Measurements from ENCODE around the gene NDUFA12. TPM values are rescaled to one million over a fixed set of nuclear protein-coding genes. Genes with fewer than 3 reads are reported as not detected.

Gene NDUFA12
- total RNA-seq, result 124 and 127 TPM in 2 replicates
- long read RNA-seq, transcript NDUFA12-201 (4 exons, 635 nt), result major isoform, 27 of 28 reads
- long read RNA-seq, partial matches to known transcripts, result 0 of 28 reads
- long read RNA-seq, other reads (novel, unspliced or antisense), result 1 of 28 reads

GRCh38 chr12:95003213-95003920, at the start of gene NDUFA12:
Gene NDUFA12, minus strand, starts transcription at chr12:95003697. Its CDS starts 17 bp downstream, at chr12:95003680.
- peak; percentile 89 for DNase-seq (ENCODE audit: low read depth, low spot score)
- Mint-ChIP-seq H3K27ac (ENCODE audit: unreplicated experiment) (peak within 1 kb of the TSS; percentile 97), H3K36me3 (ENCODE audit: low read depth) (peaks cover 11% of the 10 kb centered on the region), H3K4me1 (peaks cover 29% of the 10 kb centered on the region), H3K9me3 (peaks cover 8% of the 10 kb centered on the region), H3K4me3 (peak within 1 kb of the TSS; percentile 98), H3K27me3 (ENCODE audit: low read depth) (no peaks in the 10 kb centered on the region)
- no peak for TF ChIP-seq CTCF (conservative IDR thresholded peaks at IDR 0.05)

DNA sequence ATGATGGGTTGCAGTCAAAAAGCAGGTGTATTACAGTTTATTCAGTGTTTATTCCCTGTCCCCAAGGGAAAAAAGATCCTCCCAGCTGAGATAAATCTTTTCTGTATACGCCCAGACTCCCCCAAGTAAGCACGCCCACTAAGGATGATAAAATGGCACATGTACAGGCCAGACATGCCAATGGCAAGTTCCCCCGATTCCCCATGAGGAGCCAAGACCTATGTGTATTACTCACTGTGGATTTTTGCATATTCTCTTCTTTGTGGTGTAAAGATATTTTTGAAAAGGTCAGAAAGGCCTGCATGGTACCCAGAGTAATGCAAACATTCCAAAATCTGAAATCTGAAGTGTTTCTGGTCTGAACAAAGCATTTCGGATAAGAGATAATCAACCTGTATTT, 47.7 kb upstream of the NDUFA12 start:
- H3K4me1 Mint-ChIP-seq, result peaks cover 7% of the 10 kb centered on the region
- H3K9me3 Mint-ChIP-seq, result no peaks in the 10 kb centered on the region
- no peaks in the 10 kb centered on the region for H3K27me3 Mint-ChIP-seq (ENCODE audit: low read depth)
- no peak overlapping the region for H3K27ac Mint-ChIP-seq (ENCODE audit: unreplicated experiment)
- DNase-seq (ENCODE audit: low read depth, low spot score), result no peak
- H3K4me3 Mint-ChIP-seq, result no peak overlapping the region
- TF ChIP-seq CTCF (conservative IDR thresholded peaks at IDR 0.05), result no peak
- H3K36me3 Mint-ChIP-seq (ENCODE audit: low read depth), result peaks cover 13% of the 10 kb centered on the region

GRCh38 chr12:95037906-95038305, 34.4 kb upstream of the NDUFA12 start:
- TF ChIP-seq CTCF (conservative IDR thresholded peaks at IDR 0.05), result no peak
- no peak overlapping the region for H3K27ac Mint-ChIP-seq (ENCODE audit: unreplicated experiment)
- H3K4me1 Mint-ChIP-seq, result no peaks in the 10 kb centered on the region
- no peaks in the 10 kb centered on the region for H3K27me3 Mint-ChIP-seq (ENCODE audit: low read depth)
- H3K36me3 Mint-ChIP-seq (ENCODE audit: low read depth), result no peaks in the 10 kb centered on the region
- H3K4me3 Mint-ChIP-seq, result no peak overlapping the region
- DNase-seq (ENCODE audit: low read depth, low spot score), result no peak
- no peaks in the 10 kb centered on the region for H3K9me3 Mint-ChIP-seq

DNA sequence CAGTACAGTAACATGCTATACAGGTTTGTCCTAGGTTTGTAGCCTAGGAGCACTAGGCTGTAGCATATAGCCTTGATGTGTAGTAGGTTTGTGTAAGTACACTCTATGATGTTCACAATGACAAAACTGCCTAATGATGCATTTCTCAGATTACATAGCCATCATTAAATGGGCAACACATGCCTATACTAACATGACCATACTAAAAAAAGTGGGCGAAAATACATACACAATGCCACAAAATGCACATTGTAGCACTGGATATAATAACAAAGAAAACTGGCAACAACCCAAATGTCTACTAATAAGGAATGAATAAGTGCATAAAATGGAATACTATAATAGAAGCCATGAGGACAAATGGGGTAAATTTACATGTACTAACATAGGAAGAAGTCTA, 31.3 kb upstream of the NDUFA12 start:
- no peak overlapping the region for H3K4me3 Mint-ChIP-seq
- no peaks in the 10 kb centered on the region for H3K36me3 Mint-ChIP-seq (ENCODE audit: low read depth)
- TF ChIP-seq CTCF (conservative IDR thresholded peaks at IDR 0.05), result no peak
- no peaks in the 10 kb centered on the region for H3K4me1 Mint-ChIP-seq
- H3K9me3 Mint-ChIP-seq, result no peaks in the 10 kb centered on the region
- no peak for DNase-seq (ENCODE audit: low read depth, low spot score)
- H3K27me3 Mint-ChIP-seq (ENCODE audit: low read depth), result no peaks in the 10 kb centered on the region
- no peak overlapping the region for H3K27ac Mint-ChIP-seq (ENCODE audit: unreplicated experiment)

DNA sequence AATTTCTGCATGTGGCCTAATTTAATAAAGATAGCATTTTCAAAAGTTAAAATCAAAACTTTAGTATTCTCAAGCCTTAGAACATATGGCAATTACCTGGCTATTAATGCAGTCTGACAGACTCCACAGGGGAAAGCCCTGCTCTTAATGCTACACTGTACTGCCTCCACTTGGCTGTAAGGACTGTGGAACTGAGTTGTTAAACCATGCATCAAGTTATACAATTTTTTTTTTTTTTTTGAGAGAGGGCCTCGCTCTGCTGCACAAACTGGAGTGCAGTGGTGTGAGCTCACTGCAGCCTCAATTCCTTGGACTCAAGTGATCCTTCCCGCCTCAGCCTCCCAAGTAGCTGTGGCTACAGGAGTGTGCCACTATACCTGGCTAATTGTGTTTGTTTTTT, 19.0 kb upstream of the NDUFA12 start:
- Mint-ChIP-seq H3K27ac (ENCODE audit: unreplicated experiment) (no peak overlapping the region), H3K9me3 (no peaks in the 10 kb centered on the region), H3K4me1 (no peaks in the 10 kb centered on the region), H3K27me3 (ENCODE audit: low read depth) (no peaks in the 10 kb centered on the region), H3K4me3 (no peak overlapping the region), H3K36me3 (ENCODE audit: low read depth) (peaks cover 6% of the 10 kb centered on the region)
- TF ChIP-seq CTCF (conservative IDR thresholded peaks at IDR 0.05), result no peak
- DNase-seq (ENCODE audit: low read depth, low spot score), result no peak
